Right renal pelvis (tissue), 4 donors: ENCODE measurements around the gene MR1. TPM values are rescaled to one million over a fixed set of nuclear protein-coding genes. Genes with fewer than 3 reads are reported as not detected.

Experiments
- DNase-seq, 4 donors: peaks; one replicate each; pipeline ENCODE4 v3.0.0-alpha.2; 2013; ENCODE audit warnings: low read depth in 4 of 4, low spot score in 3 of 4, missing footprints in 1 of 4
- polyA plus RNA-seq, 4 donors: library from polyadenylated mRNA; unstranded; fragments of 120-200 nt; gene quantifications; one replicate each; pipeline ENCODE4 v1.2.1, GENCODE V29; 2013; ENCODE audit not compliant: insufficient read length in 4 of 4

The MR1 gene
- polyA plus RNA-seq, 4 donors = 4.0 to 5.7 (median 5.3) TPM

DNA sequence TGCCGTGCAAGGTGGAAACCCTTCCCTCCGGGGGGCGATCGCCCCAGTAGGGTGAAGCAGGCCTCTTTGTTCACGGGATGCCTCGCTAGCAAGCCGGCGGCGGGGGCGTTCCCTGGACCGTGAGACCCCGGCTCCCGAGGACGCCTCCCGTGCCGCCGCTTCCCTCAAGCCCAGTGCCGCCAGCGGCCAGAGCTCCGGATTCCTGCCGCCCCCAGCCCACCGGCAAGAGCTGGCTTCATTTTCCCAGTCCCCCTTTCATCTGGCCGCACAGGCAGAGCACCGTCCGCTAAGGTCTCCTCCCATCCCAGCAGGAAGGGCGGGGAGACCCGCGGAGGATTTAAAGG is 71.0 kb downstream of the MR1 start:
- DNase-seq = no peak

- peak in 3 of 4 donors; percentile 84 to 85 (median 85) for DNase-seq
Measured at GRCh38 chr1:181105134-181106021, 71.6 kb downstream of the MR1 start.

DNA sequence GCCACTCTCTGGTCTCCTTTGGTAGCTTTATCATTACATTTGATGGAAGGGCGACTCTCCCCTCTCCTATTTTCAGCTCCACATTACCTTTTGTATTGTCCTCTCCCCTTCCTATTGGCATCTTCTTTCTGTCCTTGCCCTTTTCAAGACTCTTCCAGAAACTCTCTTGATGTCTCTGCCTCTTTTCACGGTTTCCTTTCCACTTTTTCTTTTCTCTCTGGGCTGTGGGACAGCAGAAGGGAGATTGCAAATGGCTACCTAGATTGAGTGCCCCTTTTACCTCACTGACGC is 72.2 kb downstream of the MR1 start:
- DNase-seq = no peak

GRCh38 chr1:181106479-181106878 is 72.7 kb downstream of the MR1 start:
- DNase-seq = no peak

- no peak for DNase-seq
Measured at GRCh38 chr1:181107711-181108110, 73.9 kb downstream of the MR1 start.

- DNase-seq = no peak
Measured at GRCh38 chr1:181108304-181108867, 74.6 kb downstream of the MR1 start.

DNA sequence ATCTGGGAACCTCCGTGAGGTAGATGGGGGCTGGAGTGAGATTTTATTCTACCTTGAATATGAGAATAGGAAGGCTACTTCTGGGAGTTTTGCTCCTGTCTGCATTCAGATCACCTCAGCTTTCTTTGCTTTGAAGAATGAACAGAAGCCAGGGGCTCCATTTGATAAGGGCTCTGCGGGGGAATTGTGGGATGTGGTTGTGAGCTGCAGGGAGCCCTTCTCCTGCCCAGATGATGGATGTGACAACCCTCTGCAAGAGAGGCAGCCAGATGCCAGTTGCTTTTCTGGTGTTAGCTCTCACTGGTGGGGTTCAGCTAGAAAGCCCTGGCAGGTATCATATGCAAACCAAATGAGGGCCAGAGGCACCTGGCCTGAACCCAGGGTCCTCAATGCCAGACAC is 76.2 kb downstream of the MR1 start:
- DNase-seq = no peak

Other genes with a start within 250 kb of the MR1 start
- gene KIAA1614, start 121.1 kb upstream of the MR1 start, polyA plus RNA-seq = 10 to 100 TPM in 1 of 4 donors, 1 to 10 TPM in 3; 8.1 to 11.3 (median 8.7) TPM
- 10 to 100 TPM; 26.0 to 31.9 (median 31.0) TPM for gene STX6, start 11.1 kb upstream of the MR1 start, polyA plus RNA-seq
- 1 to 10 TPM; 6.4 to 8.0 (median 7.1) TPM for gene IER5, start 54.7 kb downstream of the MR1 start, polyA plus RNA-seq